NK-92 treated with Interleukin-12 subunit alpha and Interleukin-12 subunit beta, amount 100 ng/mL, for 24 hours (cell line): ENCODE data around the gene NOSIP.

ENCODE experiments used
- DNase-seq: peaks from one replicate; lab custom pipeline; 2025; lab: John Stamatoyannopoulos, UW

The NOSIP gene

GRCh38 chr19:49594993-49595818, 14.8 kb upstream of the NOSIP start:
- no peak for DNase-seq

- DNase-seq, result no peak
Measured at GRCh38 chr19:49594157-49594992, 14.0 kb upstream of the NOSIP start.

- peak; percentile 22 for DNase-seq
Measured at GRCh38 chr19:49593233-49594113, 13.1 kb upstream of the NOSIP start.

GRCh38 chr19:49592486-49593232, 12.3 kb upstream of the NOSIP start:
- no peak for DNase-seq

- DNase-seq, result no peak
Measured at GRCh38 chr19:49591731-49592485, 11.6 kb upstream of the NOSIP start.

GRCh38 chr19:49590971-49591730, 10.8 kb upstream of the NOSIP start, which contains the start of gene PRR12:
Gene PRR12 (plus strand): TSS chr19:49591182. CDS start chr19:49591655, 473 bp downstream.
- DNase-seq, result peak; percentile 66

GRCh38 chr19:49590071-49590970, 10.0 kb upstream of the NOSIP start:
- peak; percentile 97 for DNase-seq

- DNase-seq, result no peak
Measured at GRCh38 chr19:49589502-49589905, 9.1 kb upstream of the NOSIP start.

- no peak for DNase-seq
Measured at GRCh38 chr19:49588365-49589122, 8.2 kb upstream of the NOSIP start.

GRCh38 chr19:49587227-49587626, 6.9 kb upstream of the NOSIP start:
- DNase-seq, result no peak

- DNase-seq, result no peak
Measured at GRCh38 chr19:49585023-49585422, 4.7 kb upstream of the NOSIP start.

GRCh38 chr19:49583239-49583638, 2.9 kb upstream of the NOSIP start:
- no peak for DNase-seq

- DNase-seq, result no peak
Measured at GRCh38 chr19:49581007-49581508, 702 bp upstream of the NOSIP start, which contains the start of gene PRRG2. Gene PRRG2 (plus strand): TSS chr19:49581316. CDS start chr19:49583220, 1,904 bp downstream.

GRCh38 chr19:49579947-49580263, 451 bp downstream of the NOSIP start:
- DNase-seq, result no peak

GRCh38 chr19:49579193-49579592, 1.2 kb downstream of the NOSIP start:
- DNase-seq, result no peak

GRCh38 chr19:49574206-49574755, 6.1 kb downstream of the NOSIP start:
- DNase-seq, result no peak

- DNase-seq, result no peak
Measured at GRCh38 chr19:49573425-49573824, 6.9 kb downstream of the NOSIP start.
